HL-60/S4 treated with retinoic acid at 250 ng/mL for 4 days and 3 days (cell line): ENCODE data around the gene SVBP.
"Not testable (repeated sequence)": the region's sequence is repeated elsewhere in the genome, so short reads cannot be mapped to it uniquely, and the experiment has no call there.

ENCODE experiments used
- in situ Hi-C: fragments of 300-500 bp; cut with MboI; formaldehyde crosslinking; loops from 2 replicates; pipeline ENCODE4 v1.7.0; 2022; ENCODE audit warnings: low sequenced_read_pairs

The SVBP gene

DNA sequence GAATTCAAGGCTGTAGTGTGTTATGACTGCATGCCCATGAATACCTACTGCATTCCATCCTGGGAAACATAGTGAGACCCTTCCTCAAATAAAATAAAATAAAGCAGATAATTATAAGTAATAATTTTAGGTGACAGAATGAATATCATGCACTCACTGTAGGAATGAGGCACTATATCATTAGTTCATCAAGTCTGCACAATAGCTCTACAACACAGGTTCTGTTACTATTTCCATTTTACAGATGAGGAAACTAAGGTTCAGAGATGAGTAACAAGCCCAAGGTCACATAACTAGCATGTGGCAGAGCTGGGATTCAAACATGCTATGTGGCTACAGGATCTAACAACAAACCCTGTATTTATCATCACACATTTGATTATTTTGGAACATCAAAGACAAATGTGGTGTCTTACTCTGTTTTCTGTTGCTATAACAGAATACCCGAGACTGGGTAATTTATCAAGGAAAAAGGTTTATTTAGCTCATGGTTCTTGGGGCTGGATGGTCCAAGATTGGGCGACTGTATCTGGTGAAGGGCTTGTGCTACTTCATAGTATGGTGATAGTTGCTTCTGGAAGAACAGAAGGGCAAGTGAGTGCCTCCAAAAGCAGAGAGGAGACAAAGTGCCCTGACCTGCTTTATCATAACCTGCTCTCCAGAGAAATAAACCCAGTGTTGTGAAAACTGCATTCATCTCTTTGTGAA lies 24.4 kb upstream of the SVBP start:
- in situ Hi-C loops: no loop called here

GRCh38 chr1:42841010-42841409 lies 23.8 kb upstream of the SVBP start:
- in situ Hi-C loops: no loop called here

DNA sequence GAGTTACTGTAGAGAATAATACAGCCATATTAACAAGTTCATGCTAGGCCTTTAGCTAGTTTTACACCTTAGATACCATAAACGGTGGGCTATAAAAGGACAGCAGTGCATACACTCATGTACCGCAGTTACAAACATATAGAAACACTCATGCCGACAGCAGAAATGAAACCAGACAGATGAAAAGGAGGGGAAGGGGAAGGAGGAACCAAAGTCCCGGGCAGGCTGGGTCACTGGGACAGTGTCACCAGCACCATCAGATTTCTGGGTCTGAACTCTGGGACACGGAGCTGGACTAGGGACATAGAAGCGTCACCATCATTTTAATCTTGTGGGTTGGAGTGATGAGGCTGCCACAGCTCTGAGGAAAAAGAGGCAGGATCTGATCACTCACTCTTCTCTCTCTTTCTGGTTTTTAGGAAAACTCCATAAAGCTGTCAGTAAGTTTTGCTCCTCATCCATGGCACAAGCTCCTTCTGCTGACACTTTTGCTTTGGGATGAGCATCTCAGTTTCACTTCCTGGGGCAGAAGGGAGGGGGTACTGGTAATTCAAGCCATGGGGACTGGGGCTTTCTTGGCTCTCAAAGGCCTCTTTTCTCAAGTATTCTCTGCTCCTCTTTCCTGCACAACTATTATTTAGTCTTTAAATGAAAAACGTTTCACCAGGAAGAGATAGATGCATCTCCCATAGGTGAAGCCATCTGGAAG lies 21.4 kb upstream of the SVBP start:
- in situ Hi-C loops: no loop called here

DNA sequence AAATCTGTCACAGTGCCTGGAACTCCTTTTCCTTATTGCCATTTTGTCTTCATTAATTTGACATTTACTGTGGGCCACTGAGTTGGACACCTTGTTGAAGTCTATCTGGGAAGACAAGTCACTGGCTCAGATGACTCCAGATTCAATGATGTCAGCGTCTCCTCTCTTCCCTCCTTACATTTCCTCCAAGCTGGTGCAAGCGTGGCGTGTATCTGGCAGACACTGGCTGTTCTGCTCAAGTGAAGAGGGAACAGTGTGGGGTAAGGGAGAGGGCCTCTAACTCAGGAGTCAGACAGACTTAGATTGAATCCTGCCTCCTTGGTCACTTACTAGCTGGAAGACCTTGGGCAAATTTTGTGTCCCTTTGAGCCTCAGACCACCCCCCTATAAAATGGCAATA lies 20.5 kb upstream of the SVBP start:
- in situ Hi-C loops: no loop called here

- in situ Hi-C loops: no loop called here
Measured at GRCh38 chr1:42835422-42835821, 18.2 kb upstream of the SVBP start.

DNA sequence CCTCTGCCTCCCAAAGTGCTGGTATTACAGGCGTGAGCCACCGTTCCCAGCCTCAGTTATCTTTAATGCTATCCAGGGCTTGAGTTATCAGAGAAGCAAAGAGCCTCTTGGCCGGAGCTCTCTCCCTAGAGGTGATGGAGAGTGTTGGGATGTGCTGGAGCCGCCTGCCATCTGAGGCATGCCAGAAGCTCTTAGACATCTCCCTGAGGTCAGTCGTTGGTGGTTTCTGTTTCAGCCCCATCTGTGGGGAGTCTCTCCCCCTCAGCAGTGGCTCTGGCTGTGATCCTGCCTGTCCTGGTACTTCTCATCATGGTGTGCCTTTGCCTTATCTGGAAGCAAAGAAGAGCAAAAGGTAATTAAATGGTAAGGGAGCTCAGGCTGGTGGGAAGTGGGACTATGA lies 17.6 kb upstream of the SVBP start:
- in situ Hi-C loops: no loop called here

DNA sequence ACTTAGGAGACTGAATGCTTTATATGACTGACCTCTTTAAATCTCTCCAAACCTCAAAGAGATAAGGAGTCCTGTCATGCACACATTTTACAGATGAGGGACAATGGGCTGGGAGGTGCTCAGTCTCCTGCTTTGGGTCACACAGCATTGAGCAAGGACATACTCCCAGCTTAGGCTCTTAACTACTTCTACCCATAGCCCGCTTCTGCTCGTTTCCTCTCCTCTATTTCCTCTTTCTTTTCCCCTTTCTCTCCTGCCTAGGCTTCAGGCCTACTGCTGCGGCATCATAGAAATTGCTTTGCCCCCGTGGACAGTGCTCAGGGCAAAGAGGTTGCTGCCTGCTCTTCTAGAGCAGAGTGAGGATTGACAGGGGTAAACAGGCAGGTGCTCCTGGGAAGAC lies 16.8 kb upstream of the SVBP start:
- in situ Hi-C loops: no loop called here

GRCh38 chr1:42832641-42833240 lies 15.5 kb upstream of the SVBP start:
- in situ Hi-C loops: no loop called here

GRCh38 chr1:42831273-42831672 lies 14.1 kb upstream of the SVBP start:
- in situ Hi-C loops: no loop called here

DNA sequence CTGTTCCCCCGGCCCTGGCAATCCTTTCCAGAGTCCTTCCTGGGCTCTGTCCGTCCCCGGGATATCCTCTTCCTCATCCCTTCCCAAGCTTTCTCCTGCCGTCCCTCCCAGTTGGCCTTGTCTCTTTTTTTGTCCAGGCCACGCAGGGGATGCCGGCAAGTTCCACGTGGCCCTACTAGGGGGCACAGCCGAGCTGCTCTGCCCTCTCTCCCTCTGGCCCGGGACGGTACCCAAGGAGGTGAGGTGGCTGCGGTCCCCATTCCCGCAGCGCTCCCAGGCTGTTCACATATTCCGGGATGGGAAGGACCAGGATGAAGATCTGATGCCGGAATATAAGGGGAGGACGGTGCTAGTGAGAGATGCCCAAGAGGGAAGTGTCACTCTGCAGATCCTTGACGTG lies 13.4 kb upstream of the SVBP start:
- in situ Hi-C loops: no loop called here

GRCh38 chr1:42825036-42825851 lies 8.0 kb upstream of the SVBP start:
- in situ Hi-C loops: no loop called here

DNA sequence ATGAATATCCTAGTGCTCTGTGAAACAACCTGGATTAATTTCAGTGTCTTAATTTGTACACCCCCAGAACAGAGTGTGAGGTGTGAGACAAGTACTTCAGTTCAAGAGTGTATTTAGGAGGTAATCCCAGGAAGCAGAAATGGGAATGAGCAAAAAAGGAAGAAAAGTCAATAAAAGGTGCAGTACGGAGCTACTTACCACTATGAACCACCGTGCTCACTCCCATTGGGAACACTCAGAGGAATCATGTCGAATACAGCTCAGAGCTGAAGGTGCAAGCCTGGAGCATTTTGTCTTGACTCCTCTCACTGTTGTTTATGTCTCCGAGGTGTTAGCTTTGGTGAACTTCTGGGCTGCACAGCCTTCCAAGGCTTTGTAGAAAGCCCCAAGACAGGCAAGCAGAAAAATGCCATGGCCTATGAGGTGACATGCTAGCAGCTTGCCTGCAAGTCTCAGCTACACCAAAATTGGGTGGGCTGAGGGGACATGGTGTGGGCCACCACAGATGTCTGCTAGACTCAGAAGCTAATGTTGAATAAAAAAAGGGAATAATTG lies 7.4 kb upstream of the SVBP start:
- in situ Hi-C loops: no loop called here

GRCh38 chr1:42822800-42823392 lies 5.7 kb upstream of the SVBP start:
- in situ Hi-C loops: no loop called here

DNA sequence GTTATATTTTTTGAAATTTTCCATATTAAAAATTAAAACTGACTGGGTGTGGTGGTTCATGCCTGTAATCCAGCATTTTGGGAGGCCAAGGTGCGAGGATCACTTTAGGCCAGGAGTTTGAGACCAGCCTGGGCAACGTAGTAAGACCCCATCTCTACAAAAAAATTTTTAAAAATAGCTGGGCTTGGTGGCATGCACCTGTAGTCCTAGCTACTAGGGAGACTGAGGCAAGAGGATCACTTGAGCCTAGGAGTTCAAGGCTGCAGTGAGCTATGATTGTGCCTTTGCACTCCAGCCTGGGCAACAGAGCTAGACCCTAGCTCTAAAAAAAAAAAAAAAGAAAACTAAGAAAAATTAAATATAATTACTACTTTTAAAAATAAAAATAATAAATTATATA lies 4.5 kb upstream of the SVBP start:
- in situ Hi-C loops: no loop called here

- in situ Hi-C loops: no loop called here
Measured at GRCh38 chr1:42820813-42821212, 3.6 kb upstream of the SVBP start.

DNA sequence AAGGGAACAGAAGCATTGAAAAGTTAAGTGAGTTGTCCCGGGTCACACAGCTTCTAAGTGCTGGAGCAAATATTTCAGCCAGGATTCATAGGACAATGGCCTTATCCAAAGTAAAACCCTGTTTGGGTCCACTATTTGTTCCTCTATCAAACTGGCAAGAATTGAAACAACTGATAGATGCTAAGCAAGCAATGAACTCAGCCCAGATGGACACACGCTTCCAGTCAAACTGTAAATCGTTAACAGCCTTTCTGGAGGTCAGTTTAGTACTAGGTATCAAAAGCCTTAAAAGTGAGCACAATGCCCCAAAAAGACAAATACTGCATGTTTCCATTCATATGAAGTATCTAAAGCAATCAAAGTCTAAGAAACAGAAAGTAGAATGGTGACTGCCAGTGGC lies 779 bp upstream of the SVBP start:
- in situ Hi-C loops: no loop called here

GRCh38 chr1:42817440-42817767 lies 207 bp upstream of the SVBP start:
- in situ Hi-C loops: no loop called here

DNA sequence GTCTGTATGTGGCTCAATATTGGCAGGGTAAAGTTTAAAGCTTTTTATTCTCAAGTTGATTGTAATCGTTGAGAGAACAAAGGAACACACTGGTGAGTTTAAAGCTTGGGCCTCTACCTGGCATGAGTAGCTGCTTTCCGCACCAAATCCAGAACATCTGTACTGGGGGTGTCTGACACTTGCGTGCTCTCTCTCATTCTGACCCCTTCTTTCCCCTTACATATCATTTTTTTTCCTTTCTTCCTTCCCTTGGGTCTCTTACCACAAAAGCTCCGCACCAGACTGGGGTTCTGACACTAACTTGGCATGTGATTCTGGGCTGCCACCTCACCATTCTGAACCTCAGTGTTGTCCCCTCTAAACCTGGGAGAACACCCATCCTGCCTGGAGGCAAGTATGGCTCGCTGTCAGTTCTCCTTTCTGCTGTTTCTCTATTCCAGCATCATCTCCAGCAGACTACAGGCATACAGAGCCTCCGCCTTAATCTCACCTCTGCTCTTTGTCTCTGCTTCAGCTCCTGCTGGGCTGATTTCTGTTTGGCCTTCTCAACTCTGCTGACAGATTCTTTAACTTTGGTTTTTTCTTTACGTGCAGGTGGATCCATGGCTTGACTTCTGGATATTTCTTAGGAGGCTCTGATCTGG lies 1.1 kb downstream of the SVBP start:
- in situ Hi-C loops: no loop called here

DNA sequence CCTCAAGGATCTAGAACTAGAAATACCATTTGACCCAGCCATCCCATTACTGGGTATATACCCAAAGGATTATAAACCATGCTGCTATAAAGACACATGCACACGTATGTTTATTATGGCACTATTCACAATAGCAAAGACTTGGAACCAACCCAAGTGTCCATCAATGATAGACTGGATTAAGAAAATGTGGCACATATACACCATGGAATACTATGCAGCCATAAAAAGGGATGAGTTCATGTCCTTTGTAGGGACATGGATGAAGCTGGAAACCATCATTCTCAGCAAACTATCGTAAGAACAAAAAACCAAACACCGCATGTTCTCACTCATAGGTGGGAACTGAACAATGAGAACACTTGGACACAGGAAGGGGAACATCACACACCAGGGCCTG lies 2.4 kb downstream of the SVBP start:
- in situ Hi-C loops: not testable (repeated sequence)

DNA sequence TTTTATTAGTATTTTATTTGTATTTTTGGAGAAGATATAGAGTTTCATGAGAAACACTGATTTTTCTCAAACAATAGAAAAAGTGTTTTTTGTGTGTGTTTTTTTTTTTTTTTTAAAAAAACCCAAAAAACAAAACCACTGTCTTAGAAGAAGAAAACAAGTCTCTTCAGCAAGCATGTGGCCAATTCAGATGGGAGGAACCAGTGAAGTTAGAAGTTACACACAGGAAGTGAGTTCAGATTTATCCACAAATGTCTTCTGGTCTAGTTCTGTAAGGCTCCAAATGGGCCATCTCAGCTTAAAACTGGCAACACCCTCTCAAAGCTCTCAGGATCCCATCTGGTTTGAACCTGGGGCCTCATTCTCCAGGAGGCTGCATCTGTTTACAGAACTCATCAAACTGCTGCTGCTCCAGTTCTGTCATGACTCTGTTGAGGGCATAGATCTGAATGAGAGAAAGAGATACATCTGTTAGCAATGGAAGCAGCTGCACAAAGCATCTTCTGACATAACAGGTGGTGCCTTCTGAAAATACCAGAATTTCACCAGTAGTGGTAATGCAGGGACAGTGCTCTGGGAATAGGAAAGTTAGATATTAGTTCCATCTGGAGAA lies 10.0 kb downstream of the SVBP start:
- in situ Hi-C loops: no loop called here
